ENCODE measurements around the gene CAMTA1. TPM values are rescaled to one million over a fixed set of nuclear protein-coding genes. Genes with fewer than 3 reads are reported as not detected.
"Not testable (repeated sequence)": the region's sequence is repeated elsewhere in the genome, so short reads cannot be mapped to it uniquely, and the experiment has no call there.

CAMTA1 gene
- total RNA-seq, 4 donors from 2014 or later: 86.3 to 170 (median 132) TPM

DNA sequence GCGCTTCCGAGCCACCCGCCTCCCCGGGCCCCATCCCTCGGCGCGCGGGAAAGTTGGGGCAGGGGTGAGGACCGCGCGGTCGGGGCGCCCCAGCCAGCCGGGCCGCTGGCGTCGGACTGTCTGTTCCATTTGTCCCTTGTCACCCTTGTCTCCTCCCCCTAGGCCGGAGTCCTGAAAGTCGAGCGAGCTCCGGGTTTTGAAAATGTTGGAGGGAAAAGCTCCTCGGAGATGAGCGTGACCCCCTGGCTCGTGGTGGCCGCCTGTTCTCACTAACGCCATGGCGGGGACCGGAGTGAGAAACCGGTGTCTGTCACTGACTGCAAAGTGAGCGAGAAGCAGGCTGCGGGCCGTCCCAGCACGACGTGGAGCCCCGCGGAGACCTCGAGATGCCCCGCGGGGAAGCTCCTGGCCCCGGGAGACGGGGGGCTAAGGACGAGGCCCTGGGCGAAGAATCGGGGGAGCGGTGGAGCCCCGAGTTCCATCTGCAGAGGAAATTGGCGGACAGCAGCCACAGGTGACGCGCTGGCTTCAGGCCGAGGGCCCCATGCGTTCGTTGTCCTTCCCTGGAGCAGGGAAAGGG is 999.3 kb downstream of the CAMTA1 start:
- no peak for ATAC-seq

DNA sequence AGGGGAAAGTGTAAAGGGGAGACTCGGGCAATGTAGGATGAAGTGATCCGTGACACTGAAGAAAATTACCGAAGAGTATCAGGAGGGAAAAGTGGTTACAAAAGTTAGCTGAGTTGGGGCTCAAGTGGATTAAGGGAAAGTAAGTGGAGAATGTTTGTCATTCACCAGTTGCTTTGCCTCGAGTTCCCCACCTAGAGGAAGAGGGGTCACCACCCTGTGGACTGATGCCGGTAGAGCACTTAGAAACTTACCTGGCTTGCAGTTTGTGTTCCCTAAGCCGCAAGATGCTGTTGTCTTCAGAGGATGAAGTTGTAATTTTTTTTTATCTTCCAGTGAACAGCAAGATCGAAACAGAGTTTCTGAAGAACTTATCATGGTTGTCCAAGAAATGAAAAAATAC is 999.9 kb downstream of the CAMTA1 start:
- ATAC-seq: no peak
- no peaks in the 10 kb centered on the region for H3K9me3 ChIP-seq
- H3K4me3 ChIP-seq: peak overlapping the region; percentile 58 to 87
- no peaks in the 10 kb centered on the region for H3K27me3 ChIP-seq
- TF ChIP-seq POLR2AphosphoS5 (IDR thresholded peaks at IDR 0.05) (no peak), POLR2A (IDR thresholded peaks at IDR 0.05) (no peak)
- TF ChIP-seq, protein P1, sequence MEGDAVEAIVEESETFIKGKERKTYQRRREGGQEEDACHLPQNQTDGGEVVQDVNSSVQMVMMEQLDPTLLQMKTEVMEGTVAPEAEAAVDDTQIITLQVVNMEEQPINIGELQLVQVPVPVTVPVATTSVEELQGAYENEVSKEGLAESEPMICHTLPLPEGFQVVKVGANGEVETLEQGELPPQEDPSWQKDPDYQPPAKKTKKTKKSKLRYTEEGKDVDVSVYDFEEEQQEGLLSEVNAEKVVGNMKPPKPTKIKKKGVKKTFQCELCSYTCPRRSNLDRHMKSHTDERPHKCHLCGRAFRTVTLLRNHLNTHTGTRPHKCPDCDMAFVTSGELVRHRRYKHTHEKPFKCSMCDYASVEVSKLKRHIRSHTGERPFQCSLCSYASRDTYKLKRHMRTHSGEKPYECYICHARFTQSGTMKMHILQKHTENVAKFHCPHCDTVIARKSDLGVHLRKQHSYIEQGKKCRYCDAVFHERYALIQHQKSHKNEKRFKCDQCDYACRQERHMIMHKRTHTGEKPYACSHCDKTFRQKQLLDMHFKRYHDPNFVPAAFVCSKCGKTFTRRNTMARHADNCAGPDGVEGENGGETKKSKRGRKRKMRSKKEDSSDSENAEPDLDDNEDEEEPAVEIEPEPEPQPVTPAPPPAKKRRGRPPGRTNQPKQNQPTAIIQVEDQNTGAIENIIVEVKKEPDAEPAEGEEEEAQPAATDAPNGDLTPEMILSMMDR (IDR thresholded peaks at IDR 0.05): peak in 1 of 4 experiments; percentile 7
- WGBS, 2 donors (ENCODE audit: low coverage in 1 of 2): 53 to 69% methylated on average over 5 to 7 of the region's 7 CpGs
- H3K4me1 ChIP-seq: peaks cover 6 to 73% (median 20%) of the 10 kb centered on the region in 3 donors
- peaks cover 0 to 44% of the 10 kb centered on the region in 2 donors for H3K36me3 ChIP-seq
- peak overlapping the region; percentile 85 to 99 (median 98) for H3K27ac ChIP-seq

More for the DNA sequence above, 999.3 kb downstream of the CAMTA1 start:
- Histone ChIP-seq H3K36me3 (peaks cover 0 to 44% of the 10 kb centered on the region in 2 donors), H3K4me3 (peak overlapping the region; percentile 58 to 87), H3K27me3 (no peaks in the 10 kb centered on the region), H3K9me3 (no peaks in the 10 kb centered on the region), H3K27ac (peak overlapping the region; percentile 85 to 99 (median 98)), H3K4me1 (peaks cover 6 to 67% (median 20%) of the 10 kb centered on the region in 3 donors)
- TF ChIP-seq POLR2A (IDR thresholded peaks at IDR 0.05) (peak in 1 of 2 donors; percentile 14), EP300 (IDR thresholded peaks at IDR 0.05) (no peak)
- WGBS, 2 donors (ENCODE audit: low coverage in 1 of 2): 40% methylated on average over 2 of the region's 52 CpGs; no CpG with 5 or more reads in 1 of the 2 donors

DNA sequence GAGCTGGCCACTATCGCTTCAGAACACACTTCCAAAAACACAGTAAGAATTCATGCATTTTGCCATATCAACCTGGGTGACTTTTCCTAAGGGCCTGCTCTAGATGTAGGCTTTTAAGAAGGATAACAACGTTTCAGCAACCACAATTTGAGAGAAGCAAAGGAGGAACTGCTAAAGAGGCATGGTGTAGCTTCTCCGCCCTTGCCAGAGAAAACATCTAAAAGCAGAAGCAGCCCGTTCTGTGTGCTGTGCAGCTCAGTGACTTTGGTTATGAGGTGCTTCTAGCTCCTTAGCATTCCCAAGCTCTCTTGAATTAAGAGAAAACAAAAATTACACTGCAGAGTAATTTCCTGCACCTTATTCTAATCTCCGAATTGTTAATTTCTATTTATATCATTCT is 1001.5 kb downstream of the CAMTA1 start:
- no peaks in the 10 kb centered on the region for H3K27me3 ChIP-seq
- H3K9me3 ChIP-seq: no peaks in the 10 kb centered on the region
- peaks cover 0 to 44% of the 10 kb centered on the region in 2 donors for H3K36me3 ChIP-seq
- 23 to 38% methylated on average over 3 to 5 of the region's 5 CpGs for WGBS, 2 donors (ENCODE audit: low coverage in 1 of 2)
- peak overlapping the region in 3 of 4 donors; percentile 9 to 98 (median 45) for H3K27ac ChIP-seq
- TF ChIP-seq POLR2AphosphoS5 (IDR thresholded peaks at IDR 0.05) (no peak), POLR2A (IDR thresholded peaks at IDR 0.05) (no peak), EP300 (IDR thresholded peaks at IDR 0.05) (no peak)
- TF ChIP-seq, protein P1 (IDR thresholded peaks at IDR 0.05): no peak
- no peak for ATAC-seq
- peak overlapping the region in 1 of 2 donors; percentile 26 for H3K4me3 ChIP-seq
- H3K4me1 ChIP-seq: peaks cover 6 to 74% (median 20%) of the 10 kb centered on the region in 3 donors

DNA sequence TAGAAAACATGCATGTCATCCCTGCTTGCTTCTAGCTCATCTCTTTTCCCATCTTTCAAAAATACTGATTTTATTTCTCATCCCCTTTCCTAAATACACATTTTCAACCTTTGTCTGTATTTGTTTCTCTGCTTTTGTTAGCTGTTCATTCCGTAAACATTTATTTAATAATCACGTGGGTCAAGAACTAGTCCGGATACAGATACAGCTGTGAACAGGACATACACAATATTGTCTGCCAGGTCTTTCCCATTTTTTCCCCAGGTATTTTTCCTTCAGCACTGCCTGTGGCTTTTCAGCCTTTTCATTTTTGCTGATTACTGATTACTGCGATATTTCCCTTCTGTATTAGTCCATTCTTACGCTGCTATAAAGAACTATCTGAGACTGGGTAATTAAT is 1004.6 kb downstream of the CAMTA1 start:
- no peaks in the 10 kb centered on the region for H3K9me3 ChIP-seq
- no peak for ATAC-seq
- peaks cover 0 to 74% of the 10 kb centered on the region in 2 donors for H3K36me3 ChIP-seq

DNA sequence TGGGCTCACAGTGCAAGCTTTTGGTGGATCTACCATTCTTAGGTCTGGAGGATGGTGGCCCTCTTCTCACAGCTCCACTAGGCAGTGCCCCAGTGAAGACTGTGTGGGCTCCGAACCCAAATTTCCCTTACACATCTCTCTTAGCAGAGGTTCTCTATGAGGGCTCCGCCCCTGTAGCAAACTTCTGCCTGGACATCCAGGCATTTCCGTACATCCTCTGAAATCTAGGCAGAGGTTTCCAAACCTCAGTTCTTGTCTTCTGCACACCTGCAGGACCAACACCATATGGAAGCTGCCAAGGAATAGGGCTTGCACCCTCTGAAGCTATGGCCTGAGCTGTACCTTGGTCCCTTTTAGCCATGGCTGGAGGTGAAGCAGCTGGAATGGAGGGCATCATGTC is 1005.8 kb downstream of the CAMTA1 start:
- not testable (repeated sequence) for ATAC-seq, H3K27me3 ChIP-seq, H3K9me3 ChIP-seq, H3K27ac ChIP-seq, H3K4me3 ChIP-seq
- peaks cover 0 to 86% of the 10 kb centered on the region in 2 donors for H3K36me3 ChIP-seq
- no CpG with 5 or more reads among the region's 3 CpGs for WGBS, 2 donors (ENCODE audit: low coverage in 1 of 2)
- H3K4me1 ChIP-seq: peaks cover 0 to 48% (median 9%) of the 10 kb centered on the region in 3 donors

More for the DNA sequence above, 1004.6 kb downstream of the CAMTA1 start:
- Histone ChIP-seq H3K4me3 (no peak overlapping the region), H3K27me3 (no peaks in the 10 kb centered on the region), H3K27ac (peak overlapping the region in 1 of 4 donors; percentile 20), H3K4me1 (peaks cover 6 to 54% (median 14%) of the 10 kb centered on the region in 3 donors)
- 65 to 74% methylated on average over 5 of the region's 5 CpGs for WGBS, 2 donors (ENCODE audit: low coverage in 1 of 2)
- no peak for TF ChIP-seq POLR2A (IDR thresholded peaks at IDR 0.05)
- TF ChIP-seq EP300 (IDR thresholded peaks at IDR 0.05): no peak
- TF ChIP-seq, protein P1 (IDR thresholded peaks at IDR 0.05): no peak
- TF ChIP-seq POLR2AphosphoS5 (IDR thresholded peaks at IDR 0.05): no peak

DNA sequence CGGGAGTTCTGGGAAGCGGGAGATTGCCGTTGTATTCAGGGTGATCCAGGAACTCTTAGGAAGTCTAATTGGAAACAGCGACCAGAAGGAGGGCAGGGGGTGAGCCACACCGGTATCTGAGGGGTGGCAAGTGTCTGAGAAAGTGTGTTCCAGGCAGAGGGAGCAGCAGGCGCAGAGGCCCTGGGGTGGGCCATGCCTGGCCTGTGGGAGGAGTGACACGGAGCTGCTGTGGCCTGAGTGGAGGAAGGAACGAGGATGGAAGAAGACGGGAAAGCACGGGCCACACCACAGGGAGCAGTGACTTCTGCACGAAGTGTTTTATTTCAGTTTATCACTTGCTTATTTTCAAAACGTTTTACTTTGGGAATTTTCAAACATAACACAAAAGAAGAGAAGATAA is 1010.2 kb downstream of the CAMTA1 start:
- no peak overlapping the region for H3K4me3 ChIP-seq
- H3K27ac ChIP-seq: no peak overlapping the region
- no peaks in the 10 kb centered on the region for H3K27me3 ChIP-seq
- TF ChIP-seq, protein P1 (IDR thresholded peaks at IDR 0.05): no peak
- TF ChIP-seq POLR2A (IDR thresholded peaks at IDR 0.05) (no peak), POLR2AphosphoS5 (IDR thresholded peaks at IDR 0.05) (no peak), EP300 (IDR thresholded peaks at IDR 0.05) (no peak)
- 73 to 81% methylated on average over 12 of the region's 12 CpGs for WGBS, 2 donors (ENCODE audit: low coverage in 1 of 2)
- peaks cover 0 to 5% (median 0%) of the 10 kb centered on the region in 3 donors for H3K4me1 ChIP-seq
- H3K36me3 ChIP-seq: peaks cover 0 to 100% of the 10 kb centered on the region in 2 donors
- no peak for ATAC-seq
- H3K9me3 ChIP-seq: no peaks in the 10 kb centered on the region
